OCI-LY7 (cell line): ENCODE measurements around the gene PLD1. TPM values are rescaled to one million over a fixed set of nuclear protein-coding genes. Genes with fewer than 3 reads are reported as not detected.

Experiments used
- BruUV-seq: library from RNA; stranded (reverse); fragments of 400-500 nt; replicated peaks from 2 replicates; lab custom pipeline; 2021; lab: Mats Ljungman, UMichigan
- CTCF ChIA-PET: fragments of 300-600 bp; sonication (Branson Sonifier 250); formaldehyde crosslinking; loops from one replicate; lab custom pipeline; 2022; ENCODE audit warnings: antibody characterized with exemption; ENCODE audit not compliant: unreplicated experiment; lab: Charles Lee
- POLR2A ChIA-PET: fragments of 300-600 bp; sonication (Branson Sonifier 250); formaldehyde crosslinking; loops from one replicate; lab custom pipeline; 2022; ENCODE audit warnings: antibody characterized with exemption; lab: Charles Lee
- DNase-seq: peaks from one replicate; pipeline ENCODE4 v3.0.0-alpha.2; 2015; ENCODE audit warnings: low spot score
- H2AFZ ChIP-seq: fragments of 200-600 bp; sonication (generic), shearing (Covaris generic); 2 replicates; pipeline ENCODE4 v1.6.1; 2014; ENCODE audit warnings: mild to moderate bottlenecking, antibody characterized with exemption, low read length, moderate library complexity
- H3K27ac ChIP-seq: fragments of 200-600 bp; sonication (generic); 2 replicates; pipeline ENCODE4 v1.5.1; 2014; ENCODE audit warnings: mixed run types, low read depth, mild to moderate bottlenecking, moderate library complexity, low read length, inconsistent platforms; ENCODE audit not compliant: poor library complexity, severe bottlenecking
- H3K36me3 ChIP-seq: fragments of 200-600 bp; sonication (generic); 2 replicates; pipeline ENCODE4 v1.6.1; 2014; ENCODE audit warnings: mild to moderate bottlenecking, antibody characterized with exemption, low read length, moderate library complexity, mixed read lengths; ENCODE audit not compliant: insufficient read depth
- H3K4me1 ChIP-seq: fragments of 200-600 bp; sonication (generic); 2 replicates; pipeline ENCODE4 v1.5.1; 2014; ENCODE audit warnings: mild to moderate bottlenecking, low read length; ENCODE audit not compliant: insufficient read depth, poor library complexity, severe bottlenecking
- H3K4me2 ChIP-seq: fragments of 200-600 bp; sonication (generic); 2 replicates; pipeline ENCODE4 v1.6.1; 2014; ENCODE audit warnings: mild to moderate bottlenecking, low read length
- H3K4me3 ChIP-seq: fragments of 200-600 bp; sonication (generic); 2 replicates; pipeline ENCODE4 v1.5.1; 2014; ENCODE audit warnings: mild to moderate bottlenecking, low read depth, low read length; ENCODE audit not compliant: poor library complexity, severe bottlenecking
- H3K79me2 ChIP-seq: fragments of 200-600 bp; sonication (generic); 2 replicates; pipeline ENCODE4 v1.6.1; 2016; ENCODE audit warnings: low read depth, mild to moderate bottlenecking, low read length, moderate library complexity, mixed read lengths; ENCODE audit not compliant: insufficient read depth
- H3K9me2 ChIP-seq: fragments of 200-600 bp; sonication (generic); 2 replicates; pipeline ENCODE4 v1.6.1; 2016; ENCODE audit warnings: mild to moderate bottlenecking, low read length, mixed read lengths; ENCODE audit not compliant: insufficient read depth
- H3K9me3 ChIP-seq: fragments of 200-600 bp; sonication (generic); 2 replicates; pipeline ENCODE4 v1.6.1; 2014; ENCODE audit warnings: mild to moderate bottlenecking, mixed run types, low read length, mixed read lengths
- H4K20me1 ChIP-seq: fragments of 200-600 bp; sonication (generic); 2 replicates; pipeline ENCODE4 v1.6.1; 2014; ENCODE audit warnings: mild to moderate bottlenecking, antibody characterized with exemption, low read length, moderate library complexity, mixed read lengths; ENCODE audit not compliant: insufficient read depth
- CTCF ChIP-seq: fragments of 200-600 bp; sonication (generic); conservative IDR thresholded peaks from 2 replicates; pipeline ENCODE4 v1.5.1; 2014; ENCODE audit warnings: mild to moderate bottlenecking, antibody characterized with exemption, low read length, moderate library complexity, mixed read lengths
- EZH2phosphoT487 ChIP-seq: fragments of 200-600 bp; sonication (generic); IDR thresholded peaks from 2 replicates; pipeline ENCODE4 v1.6.1; 2018; ENCODE audit warnings: low read depth, borderline replicate concordance, mild to moderate bottlenecking, mixed run types, antibody characterized with exemption, low read length, moderate library complexity, mixed read lengths
- intact Hi-C: fragments of 100-400 bp; cut with micrococcal nuclease; formaldehyde crosslinking; loops from one replicate; pipeline ENCODE4 v1.10.0; 2022; ENCODE audit not compliant: unreplicated experiment
- total RNA-seq, 2 experiments: library from RNA; depleted of rRNA in 1 of 2; stranded (reverse); fragments of >200 nt in 1 of 2; shearing (Covaris generic) in 1 of 2; gene quantifications; 2 replicates each; pipeline ENCODE4 v1.2.3, GENCODE V29; 2014 to 2022

Gene PLD1
- total RNA-seq, 2 experiments from 2014 or later, result not detected

GRCh38 chr3:171851660-171852058, 41.4 kb upstream of the PLD1 start:
- Histone ChIP-seq H3K9me3 (peaks cover 18% of the 10 kb centered on the region), H3K4me1 (no peaks in the 10 kb centered on the region), H2AFZ (no peak overlapping the region), H4K20me1 (no peaks in the 10 kb centered on the region), H3K9me2 (no peaks in the 10 kb centered on the region), H3K36me3 (no peaks in the 10 kb centered on the region), H3K4me3 (no peak overlapping the region), H3K79me2 (no peaks in the 10 kb centered on the region), H3K4me2 (no peak overlapping the region), H3K27ac (no peak overlapping the region)
- POLR2A ChIA-PET, result interaction anchor here (0.9 kb wide), 1 partner anchor 144 kb away, joined by 3 read pairs; no protein-coding TSS in a partner anchor
- no peak for TF ChIP-seq EZH2phosphoT487
- no peak for TF ChIP-seq CTCF
- DNase-seq, result no peak
- no TSS peak for BruUV-seq
- intact Hi-C loops, result no loop called here
- CTCF ChIA-PET, result no interaction called here

- no TSS peak for BruUV-seq
Observed at GRCh38 chr3:171850960-171851659, 40.8 kb upstream of the PLD1 start.

More at GRCh38 chr3:171850960-171851659, 40.8 kb upstream of the PLD1 start:
- ChIA-PET CTCF (no interaction called here), POLR2A (interaction anchor here (0.5 kb wide), 1 partner anchor 210 kb away, joined by 3 read pairs; no protein-coding TSS in a partner anchor)
- no peaks in the 10 kb centered on the region for H3K4me1 ChIP-seq
- peaks cover 17% of the 10 kb centered on the region for H3K9me3 ChIP-seq
- no peak for TF ChIP-seq CTCF
- no peak for TF ChIP-seq EZH2phosphoT487
- H3K4me2 ChIP-seq, result no peak overlapping the region
- H3K79me2 ChIP-seq, result no peaks in the 10 kb centered on the region
- H2AFZ ChIP-seq, result no peak overlapping the region
- no peaks in the 10 kb centered on the region for H3K36me3 ChIP-seq
- no peak overlapping the region for H3K27ac ChIP-seq
- H3K9me2 ChIP-seq, result no peaks in the 10 kb centered on the region
- H4K20me1 ChIP-seq, result no peaks in the 10 kb centered on the region
- intact Hi-C loops, result no loop called here
- DNase-seq, result no peak
- no peak overlapping the region for H3K4me3 ChIP-seq
